WTC11 (cell line): Measurements from ENCODE around the gene SYCE1L. TPM values are rescaled to one million over a fixed set of nuclear protein-coding genes. Genes with fewer than 3 reads are reported as not detected.

Source experiments
- ATAC-seq: fragments of 200-7000 bp; cut with Tn5 transposase; 2 replicates; pipeline ENCODE4 v1.10.0; 2021; ENCODE audit warnings: mild to moderate bottlenecking, moderate library complexity
- CTCF ChIA-PET: fragments of 300-600 bp; sonication (Branson Sonifier 250); formaldehyde crosslinking; loops from one replicate; lab custom pipeline; 2021; ENCODE audit warnings: antibody characterized with exemption; lab: Charles Lee
- POLR2A ChIA-PET: fragments of 350-600 bp; sonication (Branson Sonifier 250); formaldehyde crosslinking; loops from one replicate; lab custom pipeline; 2021; ENCODE audit warnings: antibody characterized with exemption; lab: Charles Lee
- DNase-seq: peaks from one replicate; pipeline ENCODE4 v3.0.0; 2021; ENCODE audit warnings: low spot score
- H3K27ac Mint-ChIP-seq: 2 replicates; pipeline ENCODE4 v1.8.0; 2021; ENCODE audit warnings: mixed read lengths
- H3K27me3 Mint-ChIP-seq: 2 replicates; pipeline ENCODE4 v1.8.0; 2021; ENCODE audit warnings: low read depth, mild to moderate bottlenecking, moderate library complexity, mixed read lengths
- H3K36me3 Mint-ChIP-seq: 2 replicates; pipeline ENCODE4 v1.8.0; 2021; ENCODE audit warnings: mixed read lengths
- H3K4me1 Mint-ChIP-seq: 2 replicates; pipeline ENCODE4 v1.8.0; 2022; ENCODE audit warnings: mixed read lengths
- H3K4me3 Mint-ChIP-seq: 2 replicates; pipeline ENCODE4 v1.8.0; 2021; ENCODE audit warnings: mild to moderate bottlenecking, moderate library complexity, mixed read lengths
- H3K9me3 Mint-ChIP-seq: 2 replicates; pipeline ENCODE4 v1.8.0; 2021; ENCODE audit warnings: mixed read lengths
- AR ChIP-seq: fragments of 250-450 bp; sonication (Bioruptor Pico); IDR thresholded peaks from 2 replicates; pipeline ENCODE4 v1.9.0; 2021; ENCODE audit warnings: mild to moderate bottlenecking
- CDX4 ChIP-seq: fragments of 250-450 bp; sonication (Bioruptor Pico); IDR thresholded peaks from 2 replicates; pipeline ENCODE4 v1.9.0; 2021; ENCODE audit warnings: moderate library complexity, mild to moderate bottlenecking, inconsistent platforms, borderline replicate concordance
- E2F1 ChIP-seq: sonication (generic); formaldehyde crosslinking; IDR thresholded peaks from 2 replicates; pipeline ENCODE4 v1.8.0; 2022; ENCODE audit warnings: mild to moderate bottlenecking, missing genetic modification reagents
- JUN ChIP-seq: sonication (generic); formaldehyde crosslinking; IDR thresholded peaks from 2 replicates; pipeline ENCODE4 v1.8.0; 2023; ENCODE audit warnings: mild to moderate bottlenecking, missing genetic modification reagents
- NR1H2 ChIP-seq: sonication (generic); formaldehyde crosslinking; IDR thresholded peaks from 2 replicates; pipeline ENCODE4 v1.9.0; 2021; ENCODE audit warnings: mild to moderate bottlenecking, moderate library complexity, missing genetic modification reagents
- RORB ChIP-seq: fragments of 250-450 bp; sonication (Bioruptor Pico); IDR thresholded peaks from 2 replicates; pipeline ENCODE4 v1.9.0; 2021; ENCODE audit warnings: mild to moderate bottlenecking
- TEAD1 ChIP-seq: sonication (generic); formaldehyde crosslinking; IDR thresholded peaks from 2 replicates; pipeline ENCODE4 v1.8.0; 2022; ENCODE audit warnings: mild to moderate bottlenecking, missing genetic modification reagents
- TEAD4 ChIP-seq: sonication (generic); formaldehyde crosslinking; IDR thresholded peaks from 2 replicates; pipeline ENCODE4 v1.8.0; 2022; ENCODE audit warnings: mild to moderate bottlenecking, missing genetic modification reagents
- ZBTB21 ChIP-seq: sonication (generic); formaldehyde crosslinking; IDR thresholded peaks from 2 replicates; pipeline ENCODE4 v1.8.1; 2023; ENCODE audit warnings: mild to moderate bottlenecking, missing genetic modification reagents, borderline replicate concordance
- ZNF121 ChIP-seq: sonication (generic); formaldehyde crosslinking; IDR thresholded peaks from 2 replicates; pipeline ENCODE4 v1.8.0; 2023; ENCODE audit warnings: missing genetic modification reagents
- ZNF219 ChIP-seq: sonication (generic); formaldehyde crosslinking; IDR thresholded peaks from 2 replicates; pipeline ENCODE4 v1.8.0; 2023; ENCODE audit warnings: missing genetic modification reagents, mild to moderate bottlenecking, borderline replicate concordance
- ZNF232 ChIP-seq: sonication (generic); formaldehyde crosslinking; IDR thresholded peaks from 2 replicates; pipeline ENCODE4 v1.8.0; 2022; ENCODE audit warnings: mild to moderate bottlenecking, missing genetic modification reagents
- ZNF281 ChIP-seq: sonication (generic); formaldehyde crosslinking; IDR thresholded peaks from 2 replicates; pipeline ENCODE4 v1.8.0; 2023; ENCODE audit warnings: mild to moderate bottlenecking, missing genetic modification reagents
- ZNF317 ChIP-seq: sonication (generic); formaldehyde crosslinking; IDR thresholded peaks from 2 replicates; pipeline ENCODE4 v1.8.1; 2023; ENCODE audit warnings: low read depth, mild to moderate bottlenecking, moderate library complexity, missing genetic modification reagents, borderline replicate concordance
- ZNF396 ChIP-seq: fragments of 250-450 bp; sonication (Bioruptor Pico); IDR thresholded peaks from 2 replicates; pipeline ENCODE4 v1.8.0; 2021; ENCODE audit warnings: mild to moderate bottlenecking, moderate library complexity, borderline replicate concordance
- ZNF416 ChIP-seq: fragments of 250-450 bp; sonication (Bioruptor Pico); IDR thresholded peaks from 2 replicates; pipeline ENCODE4 v1.9.0; 2021; ENCODE audit warnings: mild to moderate bottlenecking, inconsistent platforms
- total RNA-seq: library from RNA; stranded (reverse); gene quantifications from 3 replicates; pipeline ENCODE4 v1.2.3, GENCODE V29; 2021

Gene SYCE1L
- total RNA-seq, 1 experiment from 2014 or later, result 7.0 TPM

- no peak for ATAC-seq
- Mint-ChIP-seq H3K4me1 (peaks cover 20% of the 10 kb centered on the region), H3K4me3 (peak overlapping the region; percentile 94), H3K36me3 (peaks cover 9% of the 10 kb centered on the region; the same call in 1 of the 2 replicates)
- ChIA-PET CTCF (no interaction called here), POLR2A (no interaction called here)
- DNase-seq, result no peak
- TF ChIP-seq ZNF396 (no peak), TEAD1 (CRISPR knock-in tag) (0 out of 2 replicates have a peak, but pooled peaks have one; percentile 8)
- TF ChIP-seq, all 79 proteins: peak for 1
- Mint-ChIP-seq H3K27me3 (no peaks in the 10 kb centered on the region), H3K27ac (peak overlapping the region; percentile 99), H3K9me3 (no peaks in the 10 kb centered on the region)
Observed at GRCh38 chr16:77191259-77191969, 7.8 kb upstream of the SYCE1L start.

- no peak for DNase-seq
- Mint-ChIP-seq H3K4me3 (no peak overlapping the region), H3K27ac (no peak overlapping the region)
Observed at GRCh38 chr16:77193377-77193776, 5.8 kb upstream of the SYCE1L start.

More at GRCh38 chr16:77193377-77193776, 5.8 kb upstream of the SYCE1L start:
- peaks cover 20% of the 10 kb centered on the region for H3K36me3 Mint-ChIP-seq
- CTCF ChIA-PET, result no interaction called here
- no peaks in the 10 kb centered on the region for H3K9me3 Mint-ChIP-seq
- H3K27me3 Mint-ChIP-seq, result no peaks in the 10 kb centered on the region
- H3K4me1 Mint-ChIP-seq, result peaks cover 20% of the 10 kb centered on the region
- TF ChIP-seq E2F1, result no peak
- TF ChIP-seq ZNF416 (CRISPR knock-in tag), result no peak
- TF ChIP-seq ZNF396, result no peak
- no peak for TF ChIP-seq ZNF121 (CRISPR knock-in tag)
- no peak for TF ChIP-seq ZNF232
- no peak for TF ChIP-seq ZNF317 (CRISPR knock-in tag)
- no peak for TF ChIP-seq ZNF281 (CRISPR knock-in tag)
- TF ChIP-seq NR1H2, result no peak
- no peak for TF ChIP-seq ZNF219 (CRISPR knock-in tag)
- TF ChIP-seq RORB (CRISPR knock-in tag), result no peak
- no peak for TF ChIP-seq ZBTB21
- no peak for TF ChIP-seq AR (CRISPR knock-in tag)
- TF ChIP-seq TEAD4, result no peak
- TF ChIP-seq JUN (CRISPR knock-in tag), result no peak
- TF ChIP-seq CDX4 (CRISPR knock-in tag), result no peak
- no peak for ATAC-seq
- POLR2A ChIA-PET, result no interaction called here
